HEK293 (cell line): ENCODE measurements around the gene ABHD8.

Experiments
- AEBP2 ChIP-seq: fragments of 450-650 bp; formaldehyde crosslinking; IDR thresholded peaks from 2 replicates; pipeline ENCODE4 v1.5.1; 2016; ENCODE audit warnings: missing biosample characterization, missing genetic modification characterization, borderline replicate concordance
- GFI1B ChIP-seq: fragments of 450-650 bp; formaldehyde crosslinking; IDR thresholded peaks from 2 replicates; pipeline ENCODE4 v1.5.1; 2016; ENCODE audit warnings: missing biosample characterization, missing genetic modification characterization
- GLI2 ChIP-seq: fragments of 450-650 bp; formaldehyde crosslinking; IDR thresholded peaks from 2 replicates; pipeline ENCODE4; 2017; ENCODE audit warnings: missing biosample characterization, missing genetic modification characterization, low read depth, borderline replicate concordance
- GLIS1 ChIP-seq: fragments of 450-650 bp; formaldehyde crosslinking; IDR thresholded peaks from 2 replicates; pipeline ENCODE4 v1.5.1; 2016; ENCODE audit warnings: missing biosample characterization, missing genetic modification characterization
- HOXD13 ChIP-seq: sonication (generic); formaldehyde crosslinking; IDR thresholded peaks from 2 replicates; pipeline ENCODE4 v1.8.0; 2022; ENCODE audit warnings: missing genetic modification reagents, borderline replicate concordance
- IKZF3 ChIP-seq: fragments of 450-650 bp; IDR thresholded peaks from 2 replicates; pipeline ENCODE4 v1.5.0; 2018; ENCODE audit warnings: missing biosample characterization, mild to moderate bottlenecking, missing genetic modification characterization, moderate library complexity
- KLF16 ChIP-seq: fragments of 450-650 bp; formaldehyde crosslinking; IDR thresholded peaks from 2 replicates; pipeline ENCODE4 v1.5.1; 2017; ENCODE audit warnings: missing biosample characterization, missing genetic modification characterization
- KLF7 ChIP-seq: fragments of 450-650 bp; formaldehyde crosslinking; IDR thresholded peaks from 2 replicates; pipeline ENCODE4 v1.5.1; 2016; ENCODE audit warnings: missing biosample characterization, missing genetic modification characterization, borderline replicate concordance
- PRDM6 ChIP-seq: fragments of 450-650 bp; formaldehyde crosslinking; IDR thresholded peaks from 2 replicates; pipeline ENCODE4 v1.5.1; 2017; ENCODE audit warnings: missing biosample characterization, missing genetic modification characterization
- RBAK ChIP-seq: fragments of 450-650 bp; formaldehyde crosslinking; IDR thresholded peaks from 2 replicates; pipeline ENCODE4 v1.5.1; 2016; ENCODE audit warnings: missing biosample characterization, missing genetic modification characterization
- REPIN1 ChIP-seq: fragments of 450-650 bp; formaldehyde crosslinking; IDR thresholded peaks from 2 replicates; pipeline ENCODE4 v1.5.1; 2017; ENCODE audit warnings: missing biosample characterization, missing genetic modification characterization, low read depth
- SALL2 ChIP-seq: fragments of 450-650 bp; formaldehyde crosslinking; IDR thresholded peaks from 2 replicates; pipeline ENCODE4 v1.5.0; 2017; ENCODE audit warnings: missing biosample characterization, mild to moderate bottlenecking, missing genetic modification characterization, borderline replicate concordance
- SP3 ChIP-seq: fragments of 450-650 bp; formaldehyde crosslinking; IDR thresholded peaks from 2 replicates; pipeline ENCODE4 v1.5.1; 2016; ENCODE audit warnings: missing biosample characterization, missing genetic modification characterization
- YY1 ChIP-seq: fragments of 450-650 bp; formaldehyde crosslinking; IDR thresholded peaks from 2 replicates; pipeline ENCODE4 v1.5.1; 2018; ENCODE audit warnings: missing biosample characterization, missing genetic modification characterization
- ZBTB8A ChIP-seq: fragments of 450-650 bp; formaldehyde crosslinking; IDR thresholded peaks from 2 replicates; pipeline ENCODE4 v1.5.1; 2016; ENCODE audit warnings: missing biosample characterization, missing genetic modification characterization
- ZNF114 ChIP-seq: fragments of 450-650 bp; formaldehyde crosslinking; IDR thresholded peaks from 2 replicates; pipeline ENCODE4 v1.5.0; 2017; ENCODE audit warnings: missing biosample characterization, missing genetic modification characterization
- ZNF157 ChIP-seq: fragments of 450-650 bp; formaldehyde crosslinking; IDR thresholded peaks from 2 replicates; pipeline ENCODE4 v1.5.1; 2016; ENCODE audit warnings: missing biosample characterization, missing genetic modification characterization
- ZNF248 ChIP-seq: fragments of 450-650 bp; formaldehyde crosslinking; IDR thresholded peaks from 2 replicates; pipeline ENCODE4 v1.5.1; 2017; ENCODE audit warnings: missing biosample characterization, missing genetic modification characterization
- ZNF274 ChIP-seq, 2 experiments: fragments of 200-500 bp in 1 of 2; fragments of 450-650 bp in 1 of 2; sonication (Bioruptor generic) in 1 of 2; formaldehyde crosslinking in 1 of 2; IDR thresholded peaks; 2 replicates each; pipeline versions ENCODE4 v1.5.1 to v1.6.1; 2014 to 2016; ENCODE audit warnings: borderline replicate concordance in 1 of 2, inconsistent platforms in 1 of 2, low read length in 1 of 2, missing biosample characterization in 1 of 2, missing genetic modification characterization in 1 of 2
- ZNF292 ChIP-seq: fragments of 450-650 bp; formaldehyde crosslinking; IDR thresholded peaks from 2 replicates; pipeline ENCODE4 v1.5.1; 2016; ENCODE audit warnings: low read depth, missing biosample characterization, missing genetic modification characterization, borderline replicate concordance
- ZNF341 ChIP-seq: fragments of 450-650 bp; formaldehyde crosslinking; IDR thresholded peaks from 2 replicates; pipeline ENCODE4; 2016; ENCODE audit warnings: low read depth, missing biosample characterization, missing genetic modification characterization
- ZNF366 ChIP-seq: fragments of 450-650 bp; formaldehyde crosslinking; conservative IDR thresholded peaks from 2 replicates; pipeline ENCODE4 v1.5.1; 2016; ENCODE audit warnings: missing biosample characterization, missing genetic modification characterization
- ZNF404 ChIP-seq: fragments of 450-650 bp; formaldehyde crosslinking; IDR thresholded peaks from 2 replicates; pipeline ENCODE4 v1.5.1; 2017; ENCODE audit warnings: missing biosample characterization, missing genetic modification characterization
- ZNF433 ChIP-seq: fragments of 450-650 bp; formaldehyde crosslinking; IDR thresholded peaks from 2 replicates; pipeline ENCODE4 v1.5.1; 2016; ENCODE audit warnings: missing biosample characterization, missing genetic modification characterization, low read depth
- ZNF513 ChIP-seq: fragments of 450-650 bp; IDR thresholded peaks from 2 replicates; pipeline ENCODE4 v1.5.1; 2018; ENCODE audit warnings: missing biosample characterization, missing genetic modification characterization
- ZNF544 ChIP-seq: fragments of 450-650 bp; formaldehyde crosslinking; IDR thresholded peaks from 2 replicates; pipeline ENCODE4 v1.5.0; 2017; ENCODE audit warnings: missing biosample characterization, missing genetic modification characterization
- ZNF585B ChIP-seq: fragments of 450-650 bp; formaldehyde crosslinking; IDR thresholded peaks from 2 replicates; pipeline ENCODE4 v1.5.1; 2016; ENCODE audit warnings: missing biosample characterization, missing genetic modification characterization
- ZNF623 ChIP-seq: fragments of 450-650 bp; formaldehyde crosslinking; IDR thresholded peaks from 2 replicates; pipeline ENCODE4 v1.5.1; 2016; ENCODE audit warnings: missing biosample characterization, missing genetic modification characterization
- ZNF624 ChIP-seq: fragments of 450-650 bp; formaldehyde crosslinking; IDR thresholded peaks from 2 replicates; pipeline ENCODE4 v1.5.1; 2017; ENCODE audit warnings: missing biosample characterization, missing genetic modification characterization
- ZNF664 ChIP-seq: fragments of 450-650 bp; formaldehyde crosslinking; IDR thresholded peaks from 2 replicates; pipeline ENCODE4 v1.5.1; 2016; ENCODE audit warnings: missing biosample characterization, missing genetic modification characterization
- ZNF670 ChIP-seq: fragments of 450-650 bp; formaldehyde crosslinking; IDR thresholded peaks from 2 replicates; pipeline ENCODE4 v1.5.1; 2016; ENCODE audit warnings: missing biosample characterization, missing genetic modification characterization, low read depth
- ZNF677 ChIP-seq: fragments of 450-650 bp; IDR thresholded peaks from 2 replicates; pipeline ENCODE4 v1.5.0; 2018; ENCODE audit warnings: missing biosample characterization, mild to moderate bottlenecking, missing genetic modification characterization, moderate library complexity
- ZNF747 ChIP-seq: fragments of 450-650 bp; formaldehyde crosslinking; IDR thresholded peaks from 2 replicates; pipeline ENCODE4 v1.5.1; 2016; ENCODE audit warnings: missing biosample characterization, missing genetic modification characterization
- ZNF785 ChIP-seq: fragments of 450-650 bp; formaldehyde crosslinking; IDR thresholded peaks from 2 replicates; pipeline ENCODE4 v1.5.1; 2016; ENCODE audit warnings: missing biosample characterization, missing genetic modification characterization
- ZSCAN30 ChIP-seq: fragments of 450-650 bp; IDR thresholded peaks from 2 replicates; pipeline ENCODE4 v1.5.1; 2018; ENCODE audit warnings: missing biosample characterization, mild to moderate bottlenecking, missing genetic modification characterization, moderate library complexity

The ABHD8 gene

GRCh38 chr19:17336872-17337674 is 33.8 kb upstream of the ABHD8 start, which contains the start of gene GTPBP3 (continued):
- TF ChIP-seq ZNF677 (tag by site-specific recombination) (no peak), GLIS1 (peak; percentile 45), KLF7 (peak; percentile 99), ZNF433 (no peak), ZNF404 (tag by site-specific recombination) (no peak), ZNF747 (tag by site-specific recombination) (no peak), ZNF366 (peak; percentile 100), KLF16 (tag by site-specific recombination) (peak; percentile 100), ZNF670 (tag by site-specific recombination) (no peak), ZNF585B (tag by site-specific recombination) (no peak), ZNF341 (tag by site-specific recombination) (peak; percentile 87), YY1 (tag by site-specific recombination) (peak; percentile 98), ZNF248 (no peak), ZNF114 (tag by site-specific recombination) (no peak), ZNF785 (tag by site-specific recombination) (no peak), IKZF3 (tag by site-specific recombination) (peak; percentile 99), ZBTB8A (tag by site-specific recombination) (peak; percentile 40), ZNF513 (tag by site-specific recombination) (peak; percentile 39), PRDM6 (tag by site-specific recombination) (no peak), ZNF623 (tag by site-specific recombination) (peak; percentile 35), RBAK (tag by site-specific recombination) (no peak), SP3 (peak; percentile 100), GLI2 (tag by site-specific recombination) (no peak), AEBP2 (tag by site-specific recombination) (no peak), ZNF624 (tag by site-specific recombination) (no peak), ZSCAN30 (tag by site-specific recombination) (peak; percentile 32; the same call in 1 of the 2 replicates), ZNF544 (tag by site-specific recombination) (no peak), ZNF292 (tag by site-specific recombination) (no peak), HOXD13 (peak; percentile 66; the same call in 1 of the 2 replicates), GFI1B (peak; percentile 19; the same call in 1 of the 2 replicates), ZNF664 (tag by site-specific recombination) (peak; percentile 76), SALL2 (tag by site-specific recombination) (no peak), ZNF157 (tag by site-specific recombination) (no peak; the same call in 1 of the 2 replicates), ZNF274 (IDR thresholded peaks at IDR 0.05; ENCODE audit: low read length) (no peak), ZNF274 (tag by site-specific recombination; IDR thresholded peaks at IDR 0.05; ENCODE audit: borderline replicate concordance) (no peak), REPIN1 (peak; percentile 97; the same call in 1 of the 2 replicates)
